HS-5 (cell line): ENCODE measurements around the gene PABPN1.

Experiments
- DNase-seq: peaks from one replicate; pipeline ENCODE4 v3.0.0-alpha.2; 2012; ENCODE audit warnings: low read depth

Gene PABPN1

DNA sequence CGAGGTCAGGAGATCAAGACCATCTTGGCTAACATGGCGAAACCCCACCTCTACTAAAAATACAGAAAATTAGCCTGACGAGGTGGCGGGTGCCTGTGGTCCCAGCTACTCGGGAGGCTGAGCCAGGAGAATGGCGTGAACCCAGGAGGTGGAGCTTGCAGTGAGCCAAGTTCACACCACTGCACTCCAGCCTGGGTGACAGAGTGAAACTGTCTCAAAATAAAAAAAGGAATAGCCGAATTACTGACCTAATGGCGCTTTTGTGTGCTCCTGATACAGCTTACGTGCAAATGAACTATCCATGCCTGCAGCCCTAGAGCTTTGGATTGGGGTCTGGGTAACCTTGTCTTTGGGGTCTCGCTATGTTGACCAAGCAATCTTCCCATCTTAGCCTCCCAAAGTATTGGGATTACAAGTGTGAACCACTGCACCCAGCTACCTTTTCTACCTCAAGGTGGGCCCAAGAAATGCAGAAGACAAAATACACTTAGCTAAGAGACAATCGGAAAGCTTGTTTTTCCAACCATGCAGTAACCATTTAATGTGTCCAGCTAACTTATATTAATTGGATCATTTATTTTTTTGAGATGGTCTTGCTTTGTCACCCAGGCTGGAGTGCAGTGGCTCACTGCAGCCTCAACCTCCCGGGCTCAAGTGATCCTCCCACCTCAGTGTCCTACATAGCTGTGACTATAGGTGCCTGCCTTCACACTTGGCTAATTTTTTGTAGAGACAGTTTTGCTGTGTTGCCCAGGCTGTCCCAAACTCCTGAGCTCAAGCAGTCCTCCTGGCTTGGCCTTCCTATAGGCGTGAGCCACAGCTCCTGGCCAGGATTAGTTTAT, 5.5 kb downstream of the PABPN1 start:
- DNase-seq = no peak

DNA sequence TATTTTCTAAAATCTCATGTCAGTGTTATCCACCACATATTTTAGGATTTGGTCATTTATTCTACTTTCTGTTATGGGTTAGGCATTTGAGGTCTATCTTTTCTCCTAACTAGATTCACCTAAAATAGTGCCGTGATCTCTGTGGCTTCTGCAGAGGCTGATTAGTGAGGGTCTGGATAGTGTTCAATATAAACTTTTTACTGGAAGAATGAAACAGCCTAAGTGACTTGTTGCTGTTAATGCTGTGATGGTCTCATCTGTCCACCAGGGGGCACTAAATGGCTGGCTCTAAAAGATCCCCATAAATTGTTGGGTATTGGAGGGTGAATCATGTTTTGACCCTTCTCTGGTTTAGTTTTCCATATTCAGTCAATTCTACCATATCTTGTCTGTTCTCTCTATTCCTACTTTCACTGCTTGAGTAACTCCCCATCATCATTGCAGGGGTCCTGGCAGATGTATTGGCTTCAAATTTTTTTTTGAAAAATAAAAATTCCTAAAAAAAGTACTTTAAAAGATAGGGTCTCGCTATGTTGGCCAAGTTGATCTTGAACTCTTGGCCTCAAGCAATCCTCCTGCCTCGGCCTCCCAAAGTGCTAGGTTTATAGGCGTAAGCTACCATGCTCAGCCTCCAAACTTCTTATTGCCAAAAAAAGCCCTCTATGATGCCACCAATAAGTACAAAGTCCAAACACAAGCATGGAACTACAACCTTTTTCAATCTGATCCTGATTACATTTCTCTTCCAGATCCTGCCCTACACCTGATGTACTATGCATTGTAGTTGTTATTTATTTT, 6.9 kb downstream of the PABPN1 start:
- DNase-seq = peak; percentile 34

DNA sequence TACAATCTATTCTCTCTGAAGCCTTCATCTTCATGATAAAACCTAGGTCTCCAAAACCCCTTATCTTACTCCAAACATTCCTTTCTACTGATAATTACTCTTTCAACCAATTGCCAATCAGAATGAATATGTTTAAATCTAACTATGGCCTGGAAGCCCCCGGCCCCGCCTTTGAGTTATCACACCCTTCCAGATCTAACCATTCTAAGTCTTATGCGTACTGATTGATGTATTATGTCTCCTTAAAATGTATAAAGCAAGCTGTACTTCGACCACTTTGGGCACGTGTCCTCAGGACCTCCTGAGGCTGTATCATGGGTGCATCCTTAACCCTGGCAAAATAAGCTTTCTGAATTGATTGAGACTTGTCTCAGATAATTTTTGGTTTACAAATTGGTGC, 14.4 kb downstream of the PABPN1 start:
- DNase-seq = no peak

DNA sequence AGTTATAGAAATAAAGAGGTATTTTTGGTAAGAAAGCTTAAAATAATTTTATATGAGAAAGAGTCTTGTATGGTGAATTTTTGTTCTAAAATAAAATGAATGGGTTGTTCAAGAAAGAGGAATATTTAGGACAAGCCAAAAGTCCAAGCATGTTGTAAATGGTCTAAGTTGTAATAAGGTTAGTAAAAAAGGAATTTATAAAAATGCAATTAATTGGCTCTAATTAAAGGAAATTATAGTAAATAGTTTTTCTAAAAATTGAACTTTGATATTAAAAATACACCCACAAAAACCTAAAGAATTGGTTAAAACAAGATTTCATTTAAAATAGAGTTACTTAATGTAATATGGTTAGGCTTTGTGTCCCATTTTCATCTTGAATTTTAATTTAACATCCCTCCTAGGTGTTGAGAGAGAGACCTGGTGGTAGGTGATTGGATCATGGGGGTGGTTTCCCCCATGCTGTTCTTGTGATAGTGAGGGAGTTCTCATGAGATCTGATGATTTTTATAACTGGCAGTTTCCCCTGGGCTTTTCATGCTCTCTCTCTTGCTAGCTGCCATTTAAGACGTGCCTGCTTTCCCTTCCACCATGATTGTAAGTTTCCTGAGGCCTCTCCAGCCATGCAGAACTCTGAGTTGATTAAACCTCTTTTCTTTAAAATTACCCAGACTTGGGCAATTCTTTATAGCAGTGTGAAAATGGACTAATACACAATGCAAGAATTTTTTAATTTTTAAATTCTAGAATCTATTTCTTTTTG, 18.4 kb downstream of the PABPN1 start:
- DNase-seq = no peak

DNA sequence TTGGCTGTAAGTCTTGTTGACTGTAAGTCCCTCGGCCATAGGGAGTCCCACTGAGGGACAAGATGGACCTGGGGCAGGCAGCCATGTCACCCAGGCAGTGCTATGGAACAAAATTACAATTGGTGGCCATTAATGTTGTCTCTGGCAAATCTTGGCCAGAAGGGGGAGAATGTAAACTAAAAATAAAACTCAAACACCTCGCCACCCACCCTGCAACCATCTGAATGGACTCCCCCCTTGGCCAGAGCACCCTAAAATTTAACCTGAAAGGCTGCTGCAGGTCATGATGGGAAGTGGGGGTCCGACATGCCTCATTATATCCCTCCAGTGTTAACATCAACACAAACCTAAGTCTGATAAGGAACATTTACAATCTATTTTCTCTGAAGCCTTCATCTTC, 23.2 kb downstream of the PABPN1 start:
- no peak for DNase-seq

DNA sequence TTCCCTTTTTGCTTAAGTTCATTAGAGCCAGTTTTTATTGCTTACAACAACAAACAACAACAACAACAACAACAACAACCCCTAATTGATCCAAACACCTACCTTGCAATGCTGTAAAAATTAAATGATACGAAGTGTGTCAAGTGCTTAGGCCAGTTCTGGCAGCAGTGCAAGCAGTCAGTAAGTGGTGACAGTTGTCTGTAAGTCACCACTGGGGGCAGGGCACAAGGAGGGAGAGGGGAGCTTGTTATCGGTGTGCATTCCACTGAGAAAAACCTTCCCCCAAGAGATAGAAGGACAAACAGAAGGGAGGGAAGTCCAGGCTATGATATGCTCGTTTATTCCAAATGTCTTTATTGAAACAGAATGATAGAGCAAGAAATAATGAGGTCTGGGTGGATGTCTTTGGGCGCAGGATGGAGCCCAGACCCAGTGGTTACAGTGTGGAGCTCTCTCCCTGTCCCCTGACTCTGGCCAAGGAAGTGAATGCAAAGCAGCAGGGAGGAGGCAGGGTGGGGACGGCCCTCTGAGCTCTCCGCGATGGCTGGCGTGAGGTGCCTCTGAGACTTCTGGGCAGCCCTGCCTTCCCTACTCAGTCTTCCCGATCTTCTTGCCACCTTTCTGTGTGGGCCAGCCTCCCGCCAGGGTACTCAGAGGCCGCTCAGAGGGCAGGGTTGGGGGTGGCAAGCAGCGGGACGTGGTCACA, 24.9 kb downstream of the PABPN1 start:
- no peak for DNase-seq

DNA sequence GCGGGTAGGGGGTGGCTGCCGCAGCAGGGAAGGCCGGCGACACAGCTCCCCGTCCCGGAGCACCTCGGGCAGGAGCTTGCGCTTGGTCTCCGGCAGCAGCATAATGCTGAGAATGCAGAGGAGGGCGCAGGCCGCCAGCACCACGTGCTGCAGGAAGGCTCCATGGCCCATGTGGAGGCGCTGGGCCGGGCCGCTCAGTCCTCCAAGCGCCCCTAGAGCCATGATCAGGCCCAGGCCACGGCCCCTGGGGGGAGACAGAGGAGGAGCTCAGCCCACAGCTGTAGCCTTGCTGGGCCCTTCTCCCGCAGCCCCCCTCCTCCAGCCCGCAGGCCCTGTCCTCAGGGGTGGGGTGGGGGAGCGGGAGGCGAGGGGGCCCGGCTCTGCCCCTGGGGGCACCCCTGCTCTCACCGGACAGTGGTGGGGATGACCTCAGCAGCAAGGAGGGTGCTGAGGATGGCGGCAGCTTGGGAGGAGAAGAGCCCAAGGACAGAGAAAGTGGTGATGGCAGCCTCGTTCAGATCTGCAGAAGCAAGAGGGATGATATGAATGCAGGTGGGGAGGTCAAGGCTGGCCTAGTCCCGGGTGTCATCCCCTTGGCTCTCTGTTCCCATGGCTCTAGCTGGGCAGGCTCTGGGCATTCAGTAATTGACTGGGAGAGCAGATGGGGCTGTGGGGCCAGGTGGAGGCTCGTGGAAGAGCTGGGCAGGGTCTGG, 25.6 kb downstream of the PABPN1 start:
- no peak for DNase-seq

DNA sequence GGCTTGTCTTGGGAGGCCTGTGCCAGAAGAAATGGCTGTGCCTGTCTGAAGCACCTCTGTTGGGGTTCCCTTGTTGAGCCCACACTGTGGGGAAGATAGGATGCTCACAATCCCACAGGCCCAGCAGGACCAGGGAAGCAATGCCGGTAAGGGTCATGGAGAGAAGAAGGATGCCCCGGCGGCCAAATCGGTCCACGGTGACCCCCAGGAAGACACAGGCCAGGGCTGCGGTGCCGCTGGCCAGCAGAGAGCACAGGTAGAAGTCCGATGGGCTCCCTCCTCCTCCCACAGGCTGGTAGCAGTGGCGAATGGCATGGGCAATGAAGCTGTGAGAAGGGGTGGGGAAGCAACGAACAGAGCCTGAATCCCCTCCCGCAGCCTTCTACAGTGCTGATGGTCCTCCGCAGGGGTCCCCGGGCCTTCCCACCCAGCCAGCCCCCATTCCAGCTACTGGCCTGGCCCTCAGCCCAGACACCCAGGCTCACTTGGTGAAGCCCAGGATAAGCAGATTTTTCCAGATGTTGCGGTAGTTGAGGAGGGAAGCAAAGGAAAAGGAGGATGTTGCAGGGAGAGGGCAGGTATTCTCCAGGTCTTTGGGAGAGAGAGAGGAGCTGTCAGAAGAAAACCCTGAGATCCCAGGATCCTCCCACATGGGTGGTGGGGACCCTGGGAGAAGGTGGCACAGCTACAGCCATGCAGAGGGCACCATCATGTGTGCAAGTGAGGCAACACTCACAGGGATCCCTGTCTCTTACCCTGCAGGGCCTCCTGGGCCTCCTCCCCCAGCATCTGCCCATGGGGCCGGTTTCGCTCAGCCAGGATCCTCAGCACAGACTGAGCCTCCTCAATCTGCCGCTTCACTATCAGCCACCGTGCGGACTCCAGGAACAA, 26.4 kb downstream of the PABPN1 start:
- DNase-seq = no peak

DNA sequence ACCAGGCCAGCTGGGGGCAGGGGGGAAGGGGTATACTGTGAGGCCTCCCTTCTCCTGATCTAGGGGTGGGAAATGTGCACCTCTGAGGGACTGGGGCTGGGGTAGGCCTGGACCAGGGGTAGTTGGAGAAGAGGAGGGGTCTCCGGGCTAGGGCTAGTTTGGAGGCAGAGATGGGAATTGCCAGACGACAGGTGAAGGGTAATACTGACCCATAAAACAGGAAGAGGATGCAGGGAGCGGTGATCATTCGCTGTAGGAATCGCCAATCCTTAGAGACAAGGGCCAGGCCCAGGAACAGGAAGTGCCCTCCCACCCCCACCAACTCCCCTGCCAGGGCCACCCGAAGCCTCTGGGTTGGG, 27.0 kb downstream of the PABPN1 start:
- no peak for DNase-seq

DNA sequence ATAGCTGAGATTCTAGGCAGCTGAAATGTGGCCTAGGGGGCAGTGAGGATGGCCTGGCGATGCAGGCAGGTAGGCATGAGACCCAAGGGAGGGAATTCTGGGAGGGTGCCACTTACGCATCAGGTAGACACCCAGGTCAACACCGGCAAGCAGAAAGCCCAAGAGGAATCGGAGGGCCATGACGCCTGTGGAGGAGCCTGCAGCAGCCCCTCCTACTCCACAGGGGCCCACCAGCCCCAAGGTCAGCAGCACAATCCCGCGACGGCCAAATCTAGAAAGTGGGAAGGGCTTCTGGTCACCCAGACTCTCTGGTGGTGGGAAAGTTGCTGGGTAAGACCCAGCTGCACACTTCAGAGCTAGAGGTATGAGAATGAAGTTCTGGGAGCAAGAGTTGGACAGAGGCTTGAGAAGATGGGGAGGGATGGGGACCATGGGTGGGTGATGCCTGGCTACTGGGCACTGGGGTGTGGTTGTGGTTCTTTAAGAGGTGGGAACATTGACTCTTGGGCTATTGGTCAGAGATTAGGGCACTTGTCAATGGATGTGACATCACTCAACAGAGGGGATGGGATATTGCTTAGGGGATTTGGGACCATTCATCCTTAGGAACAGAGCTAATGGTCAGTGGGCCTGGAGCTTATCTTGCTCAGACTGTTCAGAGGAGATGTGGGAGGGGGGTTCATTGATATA, 28.0 kb downstream of the PABPN1 start:
- DNase-seq = no peak

DNA sequence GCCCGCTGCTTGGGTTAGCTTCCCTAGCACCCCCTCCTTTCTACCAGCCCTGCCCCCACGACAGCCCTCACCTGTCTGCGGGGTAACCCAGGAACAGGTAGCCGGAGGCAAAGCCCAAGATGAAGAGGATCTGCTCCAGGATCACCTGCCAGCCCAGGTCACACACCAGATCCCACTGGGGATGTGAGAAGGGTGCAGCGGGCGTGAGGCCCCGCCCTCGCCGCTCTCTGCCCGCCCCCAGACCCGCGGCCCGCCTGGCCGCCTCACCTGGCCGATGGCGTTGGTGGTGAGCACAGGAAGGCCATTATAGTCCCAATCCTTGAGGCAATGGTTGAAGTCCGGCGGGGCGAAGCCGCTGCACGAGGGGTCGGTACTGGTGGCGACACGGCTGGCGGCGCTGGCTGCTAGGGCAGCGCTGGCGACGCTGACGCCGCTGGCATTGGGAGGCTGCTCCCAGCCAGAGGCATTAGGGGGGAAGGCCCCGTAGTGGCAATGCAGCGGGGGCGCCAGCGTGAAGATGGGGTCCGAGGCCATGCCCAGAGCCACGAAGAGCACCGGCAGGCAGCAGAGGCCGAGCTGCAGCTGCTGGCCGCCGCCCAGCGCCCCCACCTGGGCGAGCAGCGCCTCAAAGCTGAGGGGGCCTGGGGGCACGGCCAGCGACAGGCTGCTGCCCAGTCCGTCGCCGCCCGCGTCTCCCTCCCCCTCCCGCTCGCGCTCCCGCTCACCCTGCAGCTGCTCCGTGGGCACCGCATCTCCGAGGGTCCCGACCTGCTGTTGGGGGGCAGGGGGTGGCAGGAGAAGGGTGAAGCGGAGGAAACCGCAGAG, 30.6 kb downstream of the PABPN1 start:
- DNase-seq = no peak

DNA sequence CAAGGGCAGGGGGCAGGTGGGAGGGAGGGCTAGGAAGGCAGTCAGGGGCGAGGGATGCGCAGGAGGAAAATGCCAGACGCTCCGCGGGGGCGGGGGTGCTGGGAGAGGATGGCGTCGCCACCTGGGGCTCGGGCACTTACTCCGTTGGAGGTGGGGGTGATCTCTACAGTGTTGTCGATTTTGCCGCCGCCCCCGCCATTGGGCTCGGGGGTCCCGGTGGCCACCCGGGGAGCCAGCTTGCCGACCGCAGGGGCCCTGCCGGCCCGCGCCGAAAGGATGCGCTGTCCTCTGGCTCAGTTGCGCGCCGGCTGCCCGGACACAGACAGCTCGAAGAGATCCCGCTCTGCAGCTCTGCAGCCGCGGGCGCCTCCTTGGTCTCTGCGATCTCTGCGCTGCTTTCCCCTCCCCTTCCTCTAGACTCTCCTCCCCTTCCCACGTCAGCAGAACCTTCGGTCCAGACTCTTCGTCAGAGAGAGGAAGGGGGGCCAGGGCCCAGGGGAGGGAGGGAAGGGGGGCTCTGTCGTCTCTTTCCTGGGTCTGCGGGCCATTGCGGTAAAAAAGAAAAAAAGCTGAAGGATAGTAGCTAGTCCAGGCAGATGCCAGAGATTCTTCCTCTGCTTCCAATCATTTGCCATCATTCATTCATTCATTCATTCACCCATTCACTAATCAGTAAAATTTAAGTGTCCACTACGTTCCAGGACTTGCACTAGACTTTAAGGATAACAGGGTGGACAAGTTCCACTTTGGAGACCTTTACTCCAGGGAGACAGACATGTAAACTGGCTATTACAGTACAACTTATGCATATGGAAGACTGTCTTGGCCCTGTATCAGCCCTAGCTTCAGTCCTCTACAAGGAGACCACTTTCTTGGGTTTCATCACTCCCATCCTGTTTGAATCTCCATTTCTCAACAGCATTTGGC, 31.5 kb downstream of the PABPN1 start, which contains the start of gene SLC22A17:
Gene SLC22A17 (minus strand): TSS at position 382 of the 927 bp plus-strand sequence.
- DNase-seq = peak; percentile 40

DNA sequence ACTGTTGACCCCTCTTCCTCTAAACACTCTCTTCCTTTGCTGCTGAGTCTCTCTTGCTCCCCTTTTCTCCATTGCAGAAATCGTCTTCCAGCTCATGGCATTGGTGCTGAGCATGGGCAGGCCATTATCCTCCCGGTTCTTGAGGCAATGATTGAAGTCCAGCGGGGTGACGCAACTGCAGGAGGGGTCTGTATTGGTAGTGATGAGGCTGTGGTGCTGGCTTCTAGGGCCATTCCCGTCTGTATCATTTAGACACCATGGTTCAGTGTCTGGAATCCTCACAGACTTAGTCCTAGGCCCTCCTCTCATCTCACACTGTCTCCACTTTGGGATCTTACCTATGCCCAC, 32.1 kb downstream of the PABPN1 start:
- DNase-seq = no peak

DNA sequence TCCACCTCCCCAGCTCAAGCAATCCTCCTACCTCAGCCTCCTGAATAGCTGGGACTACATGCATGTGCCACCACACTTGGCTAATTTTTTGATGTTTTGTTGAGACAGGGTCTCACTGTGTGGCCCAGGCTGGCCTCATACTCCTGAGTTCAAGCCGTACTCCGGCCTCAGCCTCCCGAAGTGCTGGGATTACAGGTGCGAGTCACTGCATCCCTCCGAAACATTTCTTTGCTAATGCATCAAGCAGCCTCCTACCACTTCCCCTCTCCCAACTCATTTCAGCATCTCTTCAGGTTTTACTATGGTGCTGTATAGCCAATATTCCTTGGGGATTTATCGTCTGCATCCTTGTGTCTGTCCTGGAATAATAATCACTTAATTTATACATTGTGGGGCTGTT, 33.7 kb downstream of the PABPN1 start:
- no peak for DNase-seq

DNA sequence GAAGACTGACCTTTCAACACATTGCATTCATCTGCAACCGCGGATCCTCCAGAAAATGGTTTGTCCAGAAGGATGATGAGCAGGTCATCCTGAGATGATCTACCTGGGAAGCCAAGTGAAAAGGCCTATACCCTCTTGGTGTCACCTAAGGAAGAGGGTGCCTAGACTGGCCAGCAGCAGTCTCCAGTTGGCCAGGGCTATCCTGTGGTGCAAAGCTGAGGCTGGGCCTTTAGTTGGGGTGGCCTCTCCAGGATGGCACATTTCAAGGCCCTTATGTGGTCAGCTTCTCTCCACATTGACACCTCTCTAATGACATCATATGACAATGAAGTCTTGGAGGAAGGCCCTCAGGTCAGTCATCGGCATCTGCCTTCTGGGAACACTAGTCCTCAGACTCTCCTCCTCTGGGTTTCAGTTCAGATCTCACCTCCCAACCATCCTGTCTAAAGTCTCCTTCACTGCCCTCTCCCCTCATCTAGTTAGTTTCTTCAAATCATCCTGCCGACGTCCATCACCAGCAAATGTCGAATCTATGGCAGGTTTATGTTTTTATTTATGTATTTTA, 34.7 kb downstream of the PABPN1 start:
- no peak for DNase-seq

DNA sequence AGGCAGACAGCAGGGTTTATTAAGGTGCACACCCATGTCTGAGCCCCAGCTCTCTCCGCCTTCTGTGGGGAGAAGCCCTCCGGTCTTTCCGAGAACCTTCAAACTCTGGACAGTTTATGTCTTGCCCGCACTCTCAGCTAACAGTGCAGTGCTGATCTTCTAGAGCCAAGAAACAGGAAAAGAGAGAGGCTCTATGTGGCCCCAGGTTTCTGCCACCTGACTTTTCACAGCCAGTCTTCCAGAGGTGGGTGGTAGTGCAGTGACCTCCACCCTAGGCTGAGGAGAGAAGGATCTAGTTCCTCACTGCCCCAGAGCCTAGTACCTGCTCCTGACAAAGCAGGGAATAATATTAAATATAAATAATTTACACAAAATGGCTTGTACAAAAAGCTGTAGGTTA, 35.4 kb downstream of the PABPN1 start:
- no peak for DNase-seq

DNA sequence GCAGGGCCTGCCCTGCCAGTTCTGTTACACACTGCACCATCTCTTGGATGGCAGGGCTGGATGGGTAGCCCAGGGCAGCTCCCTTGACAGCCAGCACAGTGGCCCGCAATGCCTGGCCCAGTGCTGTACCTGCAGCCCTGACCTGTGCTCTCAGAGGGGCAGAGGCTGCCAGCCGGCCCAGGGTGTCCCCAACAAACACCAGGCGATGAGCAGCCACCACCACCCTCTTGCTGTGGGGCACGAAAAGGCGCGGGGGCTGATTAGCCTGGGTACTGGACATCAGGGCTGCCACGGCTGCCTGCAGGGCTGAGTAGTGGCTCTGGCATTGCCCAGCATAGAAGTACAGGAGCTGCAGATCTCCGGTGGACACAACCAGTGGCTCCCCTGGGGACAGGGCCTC, 36.0 kb downstream of the PABPN1 start:
- DNase-seq = no peak
